Smooth muscle cell (in vitro differentiated cells): Measurements from ENCODE around the gene WNK2. TPM values are rescaled to one million over a fixed set of nuclear protein-coding genes. Genes with fewer than 3 reads are reported as not detected.

Source experiments
- DNase-seq: peaks from one replicate; lab custom pipeline; 2025; ENCODE audit not compliant: unreplicated experiment; lab: John Stamatoyannopoulos, UW
- H2AFZ ChIP-seq: fragments of 200-600 bp; sonication (generic); 2 replicates; pipeline ENCODE4 v1.6.0; 2016; ENCODE audit warnings: antibody characterized with exemption, low read depth, mild to moderate bottlenecking
- H3F3A ChIP-seq: fragments of 200-600 bp; sonication (generic); 2 replicates; pipeline ENCODE4 v1.6.0; 2017; ENCODE audit warnings: antibody characterized with exemption, low read depth
- H3K27ac ChIP-seq: fragments of 200-600 bp; sonication (generic); 2 replicates; pipeline ENCODE4 v1.5.1; 2016; ENCODE audit warnings: low read depth, mild to moderate bottlenecking
- H3K27me3 ChIP-seq: fragments of 200-600 bp; sonication (generic); 2 replicates; pipeline ENCODE4 v1.6.1; 2016; ENCODE audit warnings: low read depth, mild to moderate bottlenecking
- H3K36me3 ChIP-seq: fragments of 200-600 bp; sonication (generic); 2 replicates; pipeline ENCODE4 v1.5.1; 2016; ENCODE audit warnings: low read depth
- H3K4me1 ChIP-seq: fragments of 200-600 bp; sonication (generic); 2 replicates; pipeline ENCODE4 v1.5.1; 2016; ENCODE audit warnings: low read depth
- H3K4me2 ChIP-seq: fragments of 200-600 bp; sonication (generic); 2 replicates; pipeline ENCODE4 v1.6.0; 2016; ENCODE audit warnings: mild to moderate bottlenecking
- H3K4me3 ChIP-seq: fragments of 200-600 bp; sonication (generic); 2 replicates; pipeline ENCODE4 v1.5.1; 2016; ENCODE audit warnings: mild to moderate bottlenecking
- H3K79me2 ChIP-seq: fragments of 200-600 bp; sonication (generic); 2 replicates; pipeline ENCODE4 v1.6.0; 2016; ENCODE audit warnings: low read depth, mild to moderate bottlenecking
- H3K9ac ChIP-seq: fragments of 200-600 bp; sonication (generic); 2 replicates; pipeline ENCODE4 v1.6.0; 2016; ENCODE audit warnings: low read depth
- H3K9me3 ChIP-seq: fragments of 200-600 bp; sonication (generic); replicated peaks from 2 replicates; pipeline ENCODE4 v1.5.1; 2016; ENCODE audit warnings: low read depth
- H4K20me1 ChIP-seq: fragments of 200-600 bp; sonication (generic); 2 replicates; pipeline ENCODE4 v1.6.0; 2016; ENCODE audit warnings: low read depth
- WGBS: methylation state at CpG from one replicate; pipeline ENCODE4 v1.1.7; 2016; ENCODE audit warnings: low lambda C conversion rate; 5-methylcytosine and 5-hydroxymethylcytosine counted together
- polyA plus RNA-seq: library from polyadenylated mRNA; unstranded; fragments of >200 nt; fragmentation: Nextera tagmentation; extraction: Ambion mirVana; gene quantifications from 2 replicates; pipeline ENCODE4 v1.2.1, GENCODE V29; 2016
- total RNA-seq: library from RNA; depleted of rRNA; stranded (reverse); fragments of >200 nt; gene quantifications from 2 replicates; pipeline ENCODE4 v1.2.3, GENCODE V29; 2014
- TF ChIP-seq, protein P1 (sequence below): fragments of 200-600 bp; sonication (generic); IDR thresholded peaks from 2 replicates; pipeline ENCODE4 v1.5.1; 2017; ENCODE audit warnings: borderline replicate concordance, mild to moderate bottlenecking, antibody characterized with exemption; ENCODE audit not compliant: insufficient read depth, poor library complexity, severe bottlenecking

Gene WNK2
- total and polyA plus RNA-seq, 2 experiments from 2014 or later = 0.27 to 0.31 TPM

DNA sequence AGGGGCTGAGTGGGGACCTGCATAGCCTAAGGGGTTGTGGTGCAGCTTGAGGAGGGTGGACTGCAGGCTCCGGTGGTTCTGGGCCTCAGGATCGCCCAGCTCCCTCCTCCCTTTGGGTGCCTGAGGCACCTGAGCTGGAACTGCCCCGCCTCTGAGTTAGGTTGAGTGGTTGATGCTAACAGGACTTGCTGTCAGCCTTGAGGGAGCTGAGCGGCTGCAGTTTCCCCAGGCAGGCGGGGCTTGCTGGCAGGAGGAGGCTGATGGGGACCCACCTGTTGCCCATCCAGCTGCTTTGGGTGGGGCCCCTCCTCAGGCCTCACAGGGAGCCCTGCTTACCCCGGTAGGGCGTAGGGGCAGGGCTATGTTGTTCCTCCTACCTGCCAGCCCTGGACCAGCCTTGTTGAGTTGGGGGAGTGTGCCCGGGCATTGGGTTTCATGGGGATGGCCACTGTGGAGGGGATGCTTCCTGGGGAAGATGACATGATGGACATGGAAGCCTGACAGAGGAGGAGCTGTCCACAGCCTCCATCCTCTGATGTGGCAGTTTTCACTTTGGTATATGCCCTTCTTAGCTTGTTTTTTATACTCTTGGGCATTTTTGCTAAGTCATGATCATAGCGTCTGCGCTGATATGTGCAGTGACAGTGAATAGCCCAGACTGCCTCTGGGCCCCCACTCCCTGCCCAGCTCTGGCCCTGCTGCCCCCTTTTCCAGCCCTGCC is 14.3 kb downstream of the WNK2 start:
- Histone ChIP-seq H3K36me3 (no peaks in the 10 kb centered on the region), H3K9ac (no peak overlapping the region), H4K20me1 (no peaks in the 10 kb centered on the region), H3F3A (no peaks in the 10 kb centered on the region), H3K79me2 (no peaks in the 10 kb centered on the region), H3K4me1 (no peaks in the 10 kb centered on the region), H3K9me3 (no peaks in the 10 kb centered on the region), H3K4me2 (no peak overlapping the region), H3K27ac (no peak overlapping the region), H3K27me3 (no peaks in the 10 kb centered on the region), H2AFZ (no peak overlapping the region), H3K4me3 (no peak overlapping the region)
- TF ChIP-seq, protein P1, sequence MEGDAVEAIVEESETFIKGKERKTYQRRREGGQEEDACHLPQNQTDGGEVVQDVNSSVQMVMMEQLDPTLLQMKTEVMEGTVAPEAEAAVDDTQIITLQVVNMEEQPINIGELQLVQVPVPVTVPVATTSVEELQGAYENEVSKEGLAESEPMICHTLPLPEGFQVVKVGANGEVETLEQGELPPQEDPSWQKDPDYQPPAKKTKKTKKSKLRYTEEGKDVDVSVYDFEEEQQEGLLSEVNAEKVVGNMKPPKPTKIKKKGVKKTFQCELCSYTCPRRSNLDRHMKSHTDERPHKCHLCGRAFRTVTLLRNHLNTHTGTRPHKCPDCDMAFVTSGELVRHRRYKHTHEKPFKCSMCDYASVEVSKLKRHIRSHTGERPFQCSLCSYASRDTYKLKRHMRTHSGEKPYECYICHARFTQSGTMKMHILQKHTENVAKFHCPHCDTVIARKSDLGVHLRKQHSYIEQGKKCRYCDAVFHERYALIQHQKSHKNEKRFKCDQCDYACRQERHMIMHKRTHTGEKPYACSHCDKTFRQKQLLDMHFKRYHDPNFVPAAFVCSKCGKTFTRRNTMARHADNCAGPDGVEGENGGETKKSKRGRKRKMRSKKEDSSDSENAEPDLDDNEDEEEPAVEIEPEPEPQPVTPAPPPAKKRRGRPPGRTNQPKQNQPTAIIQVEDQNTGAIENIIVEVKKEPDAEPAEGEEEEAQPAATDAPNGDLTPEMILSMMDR = no peak
- DNase-seq = no peak
- 78% methylated on average over 9 of the region's 10 CpGs for WGBS

DNA sequence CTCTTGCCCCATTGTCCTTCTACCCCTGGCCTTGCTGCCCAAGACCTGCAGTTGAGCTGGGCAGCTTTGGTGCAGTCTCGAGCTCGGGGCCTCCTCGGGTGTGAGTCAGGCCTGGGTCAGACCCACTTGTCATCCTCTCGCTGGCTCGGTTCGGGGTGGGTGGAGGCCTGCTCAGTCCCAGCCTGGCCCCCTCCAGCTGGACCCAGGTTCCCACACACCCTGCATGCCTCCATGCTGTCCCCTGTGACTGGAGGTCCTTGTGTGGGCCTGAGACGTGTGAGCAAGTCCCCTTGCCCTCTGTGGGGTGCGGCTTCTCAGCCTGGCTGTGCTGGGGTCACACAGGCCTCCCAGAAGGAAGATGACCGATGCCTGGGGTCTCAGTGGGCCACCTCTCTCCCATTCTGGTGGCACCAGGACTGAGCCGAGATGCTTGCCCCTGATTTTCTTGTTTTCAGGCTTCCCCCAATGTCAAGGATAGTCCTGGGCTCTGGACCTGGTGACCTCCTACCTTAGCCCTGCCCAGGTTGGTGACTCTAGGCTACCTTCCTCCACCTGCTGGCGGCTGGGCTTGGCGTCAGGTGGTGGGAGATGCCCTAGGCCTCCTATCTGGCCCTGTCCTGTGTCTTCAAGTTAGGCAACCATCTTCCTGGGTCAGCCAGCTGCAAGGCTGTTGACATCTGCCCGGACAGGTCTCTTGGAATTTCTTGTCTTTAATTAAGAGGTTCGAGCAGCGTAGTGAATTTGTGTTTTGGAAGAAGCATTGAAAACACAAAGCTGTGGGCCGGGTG is 15.1 kb downstream of the WNK2 start:
- Histone ChIP-seq H3K79me2 (no peaks in the 10 kb centered on the region), H4K20me1 (no peaks in the 10 kb centered on the region), H2AFZ (no peak overlapping the region), H3K9me3 (no peaks in the 10 kb centered on the region), H3K4me1 (no peaks in the 10 kb centered on the region), H3K27ac (no peak overlapping the region), H3K27me3 (no peaks in the 10 kb centered on the region), H3F3A (no peaks in the 10 kb centered on the region), H3K4me3 (no peak overlapping the region), H3K4me2 (no peak overlapping the region), H3K36me3 (no peaks in the 10 kb centered on the region), H3K9ac (no peak overlapping the region)
- DNase-seq = no peak
- TF ChIP-seq, protein P1 = no peak
- WGBS = 86% methylated on average over 16 of the region's 16 CpGs

DNA sequence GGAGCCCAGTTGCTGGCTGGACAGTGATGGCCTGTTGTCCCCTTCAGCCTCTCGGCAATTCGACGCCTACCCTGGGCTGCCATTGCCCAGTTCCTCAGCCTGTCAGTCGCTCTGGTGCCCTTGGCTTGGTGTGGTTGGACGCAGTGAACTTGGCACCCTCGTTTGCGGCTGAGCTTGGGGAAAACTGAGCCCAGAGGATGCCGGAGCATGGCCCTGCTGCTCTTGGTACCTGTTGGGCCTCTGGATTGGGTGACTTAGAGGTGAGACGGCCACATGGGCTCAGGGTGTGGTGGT is 16.5 kb downstream of the WNK2 start:
- H3K9me3 ChIP-seq = no peaks in the 10 kb centered on the region
- H3K4me1 ChIP-seq = no peaks in the 10 kb centered on the region
- no peak overlapping the region for H3K9ac ChIP-seq
- H2AFZ ChIP-seq = no peak overlapping the region
- no peaks in the 10 kb centered on the region for H3K79me2 ChIP-seq
- no peaks in the 10 kb centered on the region for H3K36me3 ChIP-seq
- H4K20me1 ChIP-seq = no peaks in the 10 kb centered on the region
- DNase-seq = no peak
- no peak overlapping the region for H3K4me2 ChIP-seq
- WGBS = 88% methylated on average over 9 of the region's 9 CpGs
- no peak overlapping the region for H3K4me3 ChIP-seq
- no peaks in the 10 kb centered on the region for H3F3A ChIP-seq
- H3K27me3 ChIP-seq = no peaks in the 10 kb centered on the region
- H3K27ac ChIP-seq = no peak overlapping the region
- TF ChIP-seq, protein P1 = no peak

DNA sequence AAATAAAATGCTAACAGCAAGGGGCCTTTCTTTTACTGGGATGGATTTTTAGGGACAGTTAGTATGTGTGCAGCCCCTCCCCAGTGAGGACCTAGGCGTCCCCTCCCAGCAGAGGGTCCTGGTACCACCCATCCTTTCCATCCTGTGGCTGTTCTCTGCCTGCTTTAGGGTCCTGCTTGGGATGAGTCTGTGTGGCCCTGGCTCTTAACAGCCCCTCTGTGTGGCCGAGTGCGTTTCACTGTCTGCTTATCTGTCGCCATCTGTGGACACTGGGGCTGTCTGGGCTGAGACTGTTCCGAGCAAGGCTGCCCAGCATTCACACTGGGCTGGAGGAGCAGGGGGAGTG is 17.0 kb downstream of the WNK2 start:
- H3K9ac ChIP-seq = no peak overlapping the region
- no peaks in the 10 kb centered on the region for H4K20me1 ChIP-seq
- TF ChIP-seq, protein P1 = no peak
- no peaks in the 10 kb centered on the region for H3K4me1 ChIP-seq
- no peak for DNase-seq
- H3K79me2 ChIP-seq = no peaks in the 10 kb centered on the region
- no peaks in the 10 kb centered on the region for H3F3A ChIP-seq
- WGBS = 42% methylated on average over 5 of the region's 5 CpGs
- no peak overlapping the region for H2AFZ ChIP-seq
- no peaks in the 10 kb centered on the region for H3K27me3 ChIP-seq
- H3K4me3 ChIP-seq = no peak overlapping the region
- H3K27ac ChIP-seq = no peak overlapping the region
- no peak overlapping the region for H3K4me2 ChIP-seq
- H3K36me3 ChIP-seq = no peaks in the 10 kb centered on the region
- no peaks in the 10 kb centered on the region for H3K9me3 ChIP-seq
